Mesothelial cell of epicardium (in vitro differentiated cells): Measurements from ENCODE around the gene JAM3. TPM values are rescaled to one million over a fixed set of nuclear protein-coding genes. Genes with fewer than 3 reads are reported as not detected.

Experiments
- DNase-seq, 2 experiments: peaks; one replicate each; pipeline ENCODE4 v3.0.0; 2021; ENCODE audit warnings: low spot score in 2 of 2; ENCODE audit not compliant: unreplicated experiment in 2 of 2
- H3K27ac Mint-ChIP-seq: 2 replicates; pipeline ENCODE4 v1.8.0; 2021; ENCODE audit warnings: mixed read lengths
- H3K27me3 Mint-ChIP-seq: 2 replicates; pipeline ENCODE4 v1.8.0; 2021; ENCODE audit warnings: low read depth, mixed read lengths
- H3K36me3 Mint-ChIP-seq: 2 replicates; pipeline ENCODE4 v1.8.0; 2021; ENCODE audit warnings: mixed read lengths
- H3K4me1 Mint-ChIP-seq: 2 replicates; pipeline ENCODE4 v1.8.0; 2021; ENCODE audit warnings: mixed read lengths
- H3K4me3 Mint-ChIP-seq: 2 replicates; pipeline ENCODE4 v1.8.0; 2021; ENCODE audit warnings: mild to moderate bottlenecking, moderate library complexity, mixed read lengths
- H3K9me3 Mint-ChIP-seq: 2 replicates; pipeline ENCODE4 v1.8.0; 2021; ENCODE audit warnings: mixed read lengths
- total RNA-seq: library from RNA; stranded (reverse); gene quantifications from 3 replicates; pipeline ENCODE4 v1.2.1, GENCODE V29; 2021
- TF ChIP-seq, protein P1 (sequence below): fragments of 200-600 bp; sonication (generic); IDR thresholded peaks from one replicate; pipeline ENCODE4 v1.5.0; 2021; ENCODE audit warnings: antibody characterized with exemption; ENCODE audit not compliant: unreplicated experiment

The JAM3 gene
- total RNA-seq, 1 donor from 2014 or later: 36.2 TPM

DNA sequence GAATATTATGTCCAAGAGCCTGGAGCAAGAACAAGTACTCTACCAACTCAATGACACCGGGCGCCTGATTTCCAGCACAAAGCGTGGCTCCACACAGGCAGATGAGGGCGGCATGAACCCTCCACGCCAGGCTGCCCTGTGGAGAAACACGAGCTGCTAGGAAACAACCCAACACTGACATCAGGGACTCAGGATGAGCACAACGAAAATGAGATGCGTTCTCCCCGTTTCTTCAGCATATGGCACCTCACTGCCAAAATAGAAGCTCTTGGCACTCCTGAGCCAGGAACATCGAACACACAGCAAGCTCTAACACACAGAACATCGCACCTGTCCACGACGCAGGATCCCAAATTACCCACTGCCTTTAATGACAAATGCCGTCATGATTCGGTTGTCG, 86.6 kb downstream of the JAM3 start:
- TF ChIP-seq, protein P1, sequence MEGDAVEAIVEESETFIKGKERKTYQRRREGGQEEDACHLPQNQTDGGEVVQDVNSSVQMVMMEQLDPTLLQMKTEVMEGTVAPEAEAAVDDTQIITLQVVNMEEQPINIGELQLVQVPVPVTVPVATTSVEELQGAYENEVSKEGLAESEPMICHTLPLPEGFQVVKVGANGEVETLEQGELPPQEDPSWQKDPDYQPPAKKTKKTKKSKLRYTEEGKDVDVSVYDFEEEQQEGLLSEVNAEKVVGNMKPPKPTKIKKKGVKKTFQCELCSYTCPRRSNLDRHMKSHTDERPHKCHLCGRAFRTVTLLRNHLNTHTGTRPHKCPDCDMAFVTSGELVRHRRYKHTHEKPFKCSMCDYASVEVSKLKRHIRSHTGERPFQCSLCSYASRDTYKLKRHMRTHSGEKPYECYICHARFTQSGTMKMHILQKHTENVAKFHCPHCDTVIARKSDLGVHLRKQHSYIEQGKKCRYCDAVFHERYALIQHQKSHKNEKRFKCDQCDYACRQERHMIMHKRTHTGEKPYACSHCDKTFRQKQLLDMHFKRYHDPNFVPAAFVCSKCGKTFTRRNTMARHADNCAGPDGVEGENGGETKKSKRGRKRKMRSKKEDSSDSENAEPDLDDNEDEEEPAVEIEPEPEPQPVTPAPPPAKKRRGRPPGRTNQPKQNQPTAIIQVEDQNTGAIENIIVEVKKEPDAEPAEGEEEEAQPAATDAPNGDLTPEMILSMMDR: no peak
- no peak overlapping the region for H3K27ac Mint-ChIP-seq
- H3K36me3 Mint-ChIP-seq: peaks cover 28% of the 10 kb centered on the region
- H3K4me3 Mint-ChIP-seq: no peak overlapping the region
- no peaks in the 10 kb centered on the region for H3K27me3 Mint-ChIP-seq
- no peaks in the 10 kb centered on the region for H3K9me3 Mint-ChIP-seq
- DNase-seq: no peak
- no peaks in the 10 kb centered on the region for H3K4me1 Mint-ChIP-seq

DNA sequence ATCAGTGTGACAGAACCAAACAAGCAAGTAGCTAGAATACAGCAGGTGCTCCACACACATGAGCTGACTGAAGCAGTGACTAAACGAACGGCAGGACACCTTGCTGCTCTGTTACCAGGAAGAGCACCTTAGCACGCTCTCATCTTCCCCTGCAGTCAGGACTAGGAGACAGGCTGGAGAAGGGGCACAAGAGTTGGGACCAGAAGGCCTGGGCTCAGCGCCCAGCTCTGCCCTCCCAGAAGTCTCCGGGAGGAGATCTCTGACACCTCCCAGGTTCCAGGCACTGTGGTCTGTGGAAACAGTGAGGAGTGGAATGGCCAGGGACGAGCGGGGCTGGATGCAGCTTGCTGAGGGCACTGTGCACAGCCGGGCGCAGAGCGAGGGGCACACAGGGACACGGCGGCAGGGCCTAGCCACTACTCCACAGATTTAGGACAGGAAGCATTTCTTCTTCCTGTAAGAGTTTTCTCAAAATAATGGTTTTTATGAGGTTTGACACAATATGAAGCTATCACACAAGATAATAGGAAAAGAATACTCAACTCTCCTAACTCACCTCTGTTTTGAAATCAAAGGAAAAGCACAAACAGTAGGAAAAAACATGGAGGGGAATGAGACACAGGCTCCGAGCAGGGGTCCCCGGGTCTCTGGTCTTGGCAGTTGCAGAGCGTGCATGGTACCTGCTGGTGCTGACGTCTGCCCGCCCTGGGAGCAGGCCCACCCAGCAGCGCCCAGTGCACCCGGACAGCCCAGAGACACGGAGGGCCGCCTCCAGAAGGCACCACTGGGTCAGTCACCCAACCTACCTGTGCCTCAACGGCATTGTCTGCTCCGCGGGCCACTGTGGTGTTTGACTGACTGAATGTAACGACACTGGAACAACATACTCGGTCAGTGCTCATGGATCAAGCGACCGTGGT, 87.3 kb downstream of the JAM3 start:
- no peak overlapping the region for H3K4me3 Mint-ChIP-seq
- DNase-seq: no peak
- H3K27ac Mint-ChIP-seq: no peak overlapping the region
- TF ChIP-seq, protein P1: no peak
- no peaks in the 10 kb centered on the region for H3K4me1 Mint-ChIP-seq
- H3K27me3 Mint-ChIP-seq: no peaks in the 10 kb centered on the region
- H3K36me3 Mint-ChIP-seq: peaks cover 30% of the 10 kb centered on the region
- H3K9me3 Mint-ChIP-seq: no peaks in the 10 kb centered on the region

DNA sequence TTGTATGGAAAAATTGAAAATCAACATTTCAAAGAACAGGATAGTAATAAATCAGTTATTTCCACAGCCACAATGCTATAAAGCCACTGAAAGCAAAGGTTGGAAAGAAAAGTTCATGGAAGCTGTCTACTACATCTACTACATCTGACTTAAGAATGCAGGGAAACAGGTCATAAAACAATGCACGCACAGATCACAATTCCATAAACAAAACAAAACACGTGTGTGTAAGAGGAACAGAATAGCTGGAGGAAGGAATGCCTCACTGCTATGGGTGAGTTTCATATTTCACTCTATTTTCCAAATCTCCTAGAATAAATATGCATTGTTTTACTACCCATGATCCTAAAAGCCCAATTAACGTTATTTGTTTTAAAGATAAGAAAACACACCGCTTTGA, 88.6 kb downstream of the JAM3 start:
- H3K27me3 Mint-ChIP-seq: no peaks in the 10 kb centered on the region
- peaks cover 38% of the 10 kb centered on the region for H3K36me3 Mint-ChIP-seq
- DNase-seq: no peak
- H3K27ac Mint-ChIP-seq: no peak overlapping the region
- no peaks in the 10 kb centered on the region for H3K4me1 Mint-ChIP-seq
- TF ChIP-seq, protein P1: no peak
- H3K4me3 Mint-ChIP-seq: no peak overlapping the region
- H3K9me3 Mint-ChIP-seq: no peaks in the 10 kb centered on the region

DNA sequence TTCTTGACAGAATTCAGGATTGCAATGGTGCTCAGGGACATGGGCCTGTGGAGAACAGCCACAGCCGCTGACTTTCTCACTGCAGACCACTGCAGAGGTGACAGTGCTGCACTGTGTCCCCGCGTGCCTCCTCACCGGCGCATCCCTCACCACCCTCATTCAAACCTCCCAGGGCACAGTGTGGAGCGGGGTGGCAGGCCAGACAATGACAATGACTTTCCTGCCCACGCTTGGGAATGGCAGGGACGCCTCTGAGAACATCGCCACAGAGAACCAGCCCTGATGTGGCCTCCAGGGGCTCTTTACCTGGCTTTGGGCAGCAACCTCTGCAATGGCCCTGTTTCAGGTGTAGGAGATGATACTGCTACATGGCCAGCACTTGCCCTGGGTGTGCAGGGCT, 89.2 kb downstream of the JAM3 start:
- DNase-seq: no peak
- Mint-ChIP-seq H3K36me3 (peaks cover 44% of the 10 kb centered on the region), H3K4me3 (no peak overlapping the region), H3K27ac (no peak overlapping the region), H3K27me3 (no peaks in the 10 kb centered on the region), H3K9me3 (peaks cover 4% of the 10 kb centered on the region), H3K4me1 (no peaks in the 10 kb centered on the region)
- TF ChIP-seq, protein P1: no peak

DNA sequence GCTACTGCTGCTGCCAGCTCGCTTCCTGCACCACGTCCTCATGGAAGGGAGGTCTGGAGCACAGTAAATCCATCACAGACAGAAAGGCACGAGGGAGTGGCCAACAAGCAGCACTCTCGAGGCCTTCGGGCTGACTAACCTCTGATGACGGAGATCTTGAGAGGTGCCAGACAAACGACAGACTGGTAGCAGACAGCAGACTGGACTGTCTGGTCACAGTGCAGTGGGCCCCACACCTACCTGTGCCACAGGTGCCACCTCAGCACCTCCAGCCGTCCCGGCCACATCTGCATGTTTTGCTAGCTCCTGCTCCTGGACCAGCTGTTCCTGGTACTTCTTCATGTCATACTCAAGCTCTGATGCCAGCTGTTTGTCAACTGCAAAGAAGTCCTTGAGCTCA, 90.8 kb downstream of the JAM3 start:
- DNase-seq: no peak
- Mint-ChIP-seq H3K4me1 (no peaks in the 10 kb centered on the region), H3K36me3 (peaks cover 50% of the 10 kb centered on the region), H3K27me3 (no peaks in the 10 kb centered on the region), H3K4me3 (no peak overlapping the region), H3K27ac (no peak overlapping the region), H3K9me3 (peaks cover 14% of the 10 kb centered on the region)
- TF ChIP-seq, protein P1: no peak
